Common myeloid progenitor, CD34-positive (primary cell): ENCODE results near the gene SERPINI1.

Experiments
- CTCF ChIA-PET: fragments of 350-600 bp; sonication (Branson Sonifier 250); formaldehyde crosslinking; loops from one replicate; lab custom pipeline; 2021; ENCODE audit warnings: antibody characterized with exemption; lab: Charles Lee
- POLR2A ChIA-PET: fragments of 350-600 bp; sonication (Branson Sonifier 250); formaldehyde crosslinking; loops from one replicate; lab custom pipeline; 2021; ENCODE audit warnings: antibody characterized with exemption; lab: Charles Lee
- DNase-seq, 3 donors: peaks; one replicate each; pipeline versions ENCODE4 v3.0.0 to v3.0.0-alpha.2; 2013
- H3K27ac ChIP-seq, 2 experiments: 1 replicate in 1 of 2; 2 replicates in 1 of 2; pipeline ENCODE4 v1.7.0; 2013; ENCODE audit warnings: inconsistent platforms in 2 of 2, low read length in 2 of 2, mild to moderate bottlenecking in 2 of 2, low read depth in 1 of 2, moderate library complexity in 1 of 2; ENCODE audit not compliant: severe bottlenecking in 2 of 2, insufficient read depth in 1 of 2, poor library complexity in 1 of 2
- H3K27me3 ChIP-seq, 5 experiments: replicated peaks in 2 of 5; 1 replicate in 3 of 5; 2 replicates in 2 of 5; pipeline versions ENCODE4 v1.6.1 to v1.7.0; 2013; ENCODE audit warnings: low read length in 4 of 5, mild to moderate bottlenecking in 2 of 5, moderate library complexity in 2 of 5, inconsistent platforms in 1 of 5; ENCODE audit not compliant: insufficient read depth in 5 of 5, control insufficient read depth in 4 of 5
- H3K36me3 ChIP-seq, 4 experiments: 1 replicate in 2 of 4; 2 replicates in 2 of 4; pipeline versions ENCODE4 v1.6.1 to v1.7.0; 2013; ENCODE audit warnings: low read length in 3 of 4, control low read depth in 1 of 4, mild to moderate bottlenecking in 1 of 4; ENCODE audit not compliant: control insufficient read depth in 4 of 4, insufficient read depth in 4 of 4
- H3K4me1 ChIP-seq, 4 experiments: 1 replicate in 3 of 4; 2 replicates in 1 of 4; pipeline versions ENCODE4 v1.6.1 to v1.7.1; 2013; ENCODE audit warnings: low read length in 3 of 4, mild to moderate bottlenecking in 3 of 4, control low read depth in 1 of 4, inconsistent platforms in 1 of 4, moderate library complexity in 1 of 4; ENCODE audit not compliant: control insufficient read depth in 4 of 4, insufficient read depth in 4 of 4; ENCODE audit errors: control extremely low read depth in 1 of 4
- H3K4me3 ChIP-seq, 7 experiments: 1 replicate in 4 of 7; 2 replicates in 3 of 7; pipeline versions ENCODE4 v1.5.1 to v1.7.0; 2013; ENCODE audit warnings: mild to moderate bottlenecking in 7 of 7, low read length in 6 of 7, moderate library complexity in 6 of 7, inconsistent platforms in 2 of 7, low read depth in 2 of 7, control low read depth in 1 of 7; ENCODE audit not compliant: insufficient read depth in 4 of 7, control insufficient read depth in 1 of 7; ENCODE audit errors: extremely low read depth in 1 of 7
- H3K9me3 ChIP-seq, 5 experiments: 1 replicate in 4 of 5; 2 replicates in 1 of 5; pipeline versions ENCODE4 v1.6.1 to v1.7.1; 2013; ENCODE audit warnings: low read length in 4 of 5, mild to moderate bottlenecking in 2 of 5, inconsistent platforms in 1 of 5, low read depth in 1 of 5, moderate library complexity in 1 of 5; ENCODE audit not compliant: control insufficient read depth in 4 of 5, insufficient read depth in 2 of 5; ENCODE audit errors: control extremely low read depth in 1 of 5
- WGBS: methylation state at CpG from one replicate; pipeline ENCODE4 v1.1.5; 2013; ENCODE audit not compliant: insufficient coverage; 5-methylcytosine and 5-hydroxymethylcytosine counted together

The SERPINI1 gene

DNA sequence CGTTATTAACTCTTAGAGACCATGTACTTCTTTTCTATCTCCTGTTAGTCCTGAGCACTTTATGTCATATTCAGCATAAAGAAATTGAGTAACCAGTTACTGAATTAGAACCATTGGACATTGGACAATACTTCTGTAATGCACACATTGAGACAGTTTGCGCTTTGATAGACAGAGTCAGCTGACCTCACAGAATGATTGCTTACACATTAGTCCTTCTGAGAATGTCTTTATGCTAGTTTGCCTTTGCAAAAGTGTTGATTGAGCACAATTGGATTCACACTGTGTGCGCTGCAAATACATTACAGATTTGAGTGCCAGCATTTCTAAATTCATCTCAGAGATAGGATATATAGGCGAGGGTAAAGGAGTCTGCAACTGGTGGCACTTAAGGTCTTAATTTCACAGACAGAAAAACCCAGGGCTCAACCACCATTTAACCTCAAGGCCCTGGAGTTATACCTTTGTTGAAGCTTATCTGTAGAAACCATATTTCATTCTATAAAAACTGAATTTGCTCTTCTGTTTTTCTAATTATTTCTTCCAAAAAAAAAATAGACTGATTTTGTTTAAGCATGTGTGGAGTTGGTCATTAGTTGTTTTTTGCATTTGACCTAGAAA lies 3.8 kb downstream of the SERPINI1 start:
- peak in 2 of 3 donors; percentile 28 to 57 for DNase-seq
- Histone ChIP-seq H3K4me3 (no peak overlapping the region), H3K36me3 (peaks cover 0 to 2% (median 0%) of the 10 kb centered on the region in 4 experiments), H3K27me3 (no peaks in the 10 kb centered on the region), H3K4me1 (peaks cover 3 to 24% (median 10%) of the 10 kb centered on the region in 4 experiments), H3K27ac (no peak overlapping the region), H3K9me3 (no peaks in the 10 kb centered on the region)
- 100% methylated on average over 3 of the region's 4 CpGs for WGBS
- ChIA-PET POLR2A (no interaction called here), CTCF (interaction anchor here (1.1 to 3.5 kb wide), 3 partner anchors 55 to 359 kb away, joined by 3 to 20 read pairs (median 10); partner anchors contain the start of gene ZBBX)

DNA sequence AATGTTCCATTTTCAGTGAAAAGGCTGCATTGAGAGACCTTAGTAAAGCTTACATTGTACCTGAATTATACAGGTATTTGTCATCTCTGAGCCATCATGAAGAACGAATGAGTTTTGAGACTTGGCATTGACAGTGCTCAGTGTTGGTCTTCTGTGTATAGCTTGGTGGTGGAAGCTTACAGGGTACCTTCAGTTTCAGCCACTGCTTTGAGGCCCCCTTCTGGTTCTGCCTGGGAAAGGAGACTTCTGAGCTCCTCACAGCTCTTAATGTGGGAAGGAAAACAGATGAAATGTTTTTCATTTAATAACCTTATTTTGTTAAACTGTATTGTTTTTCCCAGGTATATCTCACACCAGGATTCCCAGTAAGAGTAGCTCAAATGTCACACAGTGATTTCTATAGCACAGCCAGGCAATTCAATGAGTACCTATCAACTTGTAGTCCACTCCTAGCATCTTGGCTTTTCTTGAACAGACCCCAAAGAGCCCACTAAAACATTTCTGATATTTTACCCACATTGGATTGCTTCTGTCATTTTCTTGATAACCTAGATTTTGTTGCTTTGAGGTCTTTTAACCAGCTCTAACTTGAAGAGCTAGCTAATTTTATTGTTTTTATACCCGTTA lies 5.6 kb downstream of the SERPINI1 start:
- 100% methylated on average over 1 of the region's 2 CpGs for WGBS
- no peak overlapping the region for H3K4me3 ChIP-seq
- DNase-seq, result peak; percentile 55 to 72 (median 69)
- H3K27ac ChIP-seq, result no peak overlapping the region
- peaks cover 0 to 2% (median 0%) of the 10 kb centered on the region in 4 experiments for H3K36me3 ChIP-seq
- H3K4me1 ChIP-seq, result peaks cover 0 to 15% (median 7%) of the 10 kb centered on the region in 4 experiments
- ChIA-PET CTCF (interaction anchor here (0.6 to 3.5 kb wide), 17 partner anchors 9 to 361 kb away, joined by 3 to 20 read pairs (median 6); partner anchors contain the start of gene ZBBX), POLR2A (no interaction called here)
- no peaks in the 10 kb centered on the region for H3K27me3 ChIP-seq
- H3K9me3 ChIP-seq, result no peaks in the 10 kb centered on the region

DNA sequence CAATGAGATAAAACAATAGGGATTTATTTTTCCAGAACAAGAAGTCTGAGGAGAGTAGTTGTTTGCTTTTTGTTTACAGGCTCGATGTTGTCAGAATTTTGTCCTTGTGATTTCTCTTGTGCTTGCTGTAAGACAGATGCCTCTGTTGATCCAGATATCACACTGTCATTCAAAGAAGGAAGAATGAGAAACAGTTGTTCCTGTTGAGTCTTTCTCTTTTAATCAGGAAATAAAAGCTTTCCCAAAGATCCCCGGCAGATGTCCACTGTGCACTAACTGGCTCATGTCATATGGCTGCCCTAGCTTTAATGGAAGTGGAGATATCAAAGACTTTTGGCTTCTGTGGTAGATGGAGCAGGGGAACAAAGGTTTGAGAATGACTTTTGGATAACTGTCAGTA lies 6.8 kb downstream of the SERPINI1 start:
- POLR2A ChIA-PET, result no interaction called here
- no peaks in the 10 kb centered on the region for H3K27me3 ChIP-seq
- H3K27ac ChIP-seq, result no peak overlapping the region
- H3K9me3 ChIP-seq, result no peaks in the 10 kb centered on the region
- CTCF ChIA-PET, result interaction anchor here (1.0 to 3.5 kb wide), 7 partner anchors 12 to 362 kb away, joined by 3 to 20 read pairs (median 6); partner anchors contain the start of gene ZBBX
- no peak overlapping the region for H3K4me3 ChIP-seq
- peaks cover 0 to 2% (median 0%) of the 10 kb centered on the region in 4 experiments for H3K36me3 ChIP-seq
- 75% methylated on average over 2 of the region's 2 CpGs for WGBS
- H3K4me1 ChIP-seq, result peaks cover 0 to 2% (median 1%) of the 10 kb centered on the region in 4 experiments
- DNase-seq, result no peak

DNA sequence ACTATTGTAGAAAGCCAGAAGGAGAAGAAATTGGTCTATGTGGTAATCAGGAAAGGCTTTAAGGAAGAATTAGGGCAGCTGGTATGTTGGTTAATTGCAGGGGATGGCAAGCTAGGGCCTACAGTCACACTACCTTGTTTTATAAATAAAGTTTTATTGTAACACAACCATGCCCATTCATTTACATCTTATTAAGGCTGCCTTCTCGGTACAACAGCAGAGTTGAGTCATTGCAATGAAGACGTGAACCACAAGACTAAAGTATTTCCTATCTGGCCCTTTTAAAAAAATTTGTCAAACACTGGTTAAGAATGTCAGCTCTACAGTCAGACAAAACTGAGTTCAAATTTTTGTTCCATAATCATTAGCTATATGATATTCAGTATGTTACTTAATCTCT lies 8.3 kb downstream of the SERPINI1 start:
- Histone ChIP-seq H3K4me1 (peaks cover 0 to 2% (median 0%) of the 10 kb centered on the region in 4 experiments), H3K27ac (no peak overlapping the region), H3K27me3 (no peaks in the 10 kb centered on the region), H3K4me3 (no peak overlapping the region), H3K36me3 (peaks cover 0 to 2% (median 0%) of the 10 kb centered on the region in 4 experiments), H3K9me3 (no peaks in the 10 kb centered on the region)
- ChIA-PET POLR2A (no interaction called here), CTCF (interaction anchor here (0.6 to 1.8 kb wide), 5 partner anchors 8 to 140 kb away, joined by 3 to 7 read pairs (median 3); partner anchors contain the start of genes PDCD10 and SERPINI1)
- WGBS, result 100% methylated on average over 2 of the region's 2 CpGs
- DNase-seq, result no peak

DNA sequence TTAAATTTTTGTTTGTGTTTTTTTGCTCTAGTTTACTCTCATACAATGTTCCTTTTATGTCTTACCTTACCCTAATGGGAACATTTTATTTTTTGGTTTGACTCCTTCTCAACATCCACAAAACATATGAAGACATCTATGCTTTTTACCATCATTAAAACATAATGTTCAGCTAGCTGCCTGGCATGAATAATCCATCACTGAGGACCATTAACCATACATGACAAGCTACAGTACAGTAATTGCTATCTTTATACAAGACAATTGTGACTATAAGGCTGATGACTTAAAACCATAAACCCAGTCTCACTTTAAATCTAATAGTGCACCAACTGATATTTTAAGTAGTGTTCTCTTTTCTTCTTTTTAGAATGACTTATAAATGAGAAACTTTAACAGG lies 13.7 kb downstream of the SERPINI1 start:
- ChIA-PET POLR2A (no interaction called here), CTCF (interaction anchor here (2.1 to 3.7 kb wide), 3 partner anchors 8 to 65 kb away, joined by 10 to 14 read pairs (median 13); partner anchors contain the start of genes PDCD10 and SERPINI1)
- peaks cover 0 to 17% (median 5%) of the 10 kb centered on the region in 4 experiments for H3K4me1 ChIP-seq
- H3K27ac ChIP-seq, result no peak overlapping the region
- no peak overlapping the region for H3K4me3 ChIP-seq
- no peaks in the 10 kb centered on the region for H3K27me3 ChIP-seq
- no peak for DNase-seq
- H3K9me3 ChIP-seq, result no peaks in the 10 kb centered on the region
- H3K36me3 ChIP-seq, result no peaks in the 10 kb centered on the region

DNA sequence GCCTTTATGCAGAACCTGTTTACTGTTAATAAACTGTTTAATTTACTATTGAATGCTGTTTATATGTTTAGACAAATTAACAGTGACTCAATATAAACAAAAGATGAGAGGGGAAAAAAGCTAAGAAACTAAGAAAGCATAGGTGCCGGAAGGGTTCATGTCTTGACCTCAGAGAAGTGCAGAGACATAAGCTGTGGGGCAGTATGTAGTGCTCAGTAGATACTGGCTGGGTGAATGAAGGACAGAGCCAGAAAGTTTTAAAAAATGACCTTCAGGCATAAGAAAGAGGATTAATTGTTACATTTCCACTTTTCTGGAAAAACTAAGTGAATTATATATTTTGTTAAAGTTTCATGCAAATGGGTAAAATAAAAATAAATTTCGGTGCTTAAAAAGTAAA lies 14.2 kb downstream of the SERPINI1 start:
- CTCF ChIA-PET, result interaction anchor here (2.1 to 2.2 kb wide), 2 partner anchors 9 to 66 kb away, joined by 10 to 14 read pairs; no protein-coding TSS in a partner anchor
- Histone ChIP-seq H3K27me3 (no peaks in the 10 kb centered on the region), H3K4me3 (no peak overlapping the region), H3K9me3 (no peaks in the 10 kb centered on the region), H3K4me1 (peaks cover 0 to 17% (median 7%) of the 10 kb centered on the region in 4 experiments), H3K36me3 (no peaks in the 10 kb centered on the region), H3K27ac (no peak overlapping the region)
- WGBS, result 90% methylated on average over 1 of the region's 2 CpGs
- POLR2A ChIA-PET, result interaction anchor here (1.0 kb wide), 1 partner anchor 15 kb away, joined by 3 read pairs; the partner anchor contains the start of genes PDCD10 and SERPINI1
- no peak for DNase-seq
